Panc1 (cell line): ENCODE measurements around the gene HEPACAM2. TPM values are rescaled to one million over a fixed set of nuclear protein-coding genes. Genes with fewer than 3 reads are reported as not detected.

ENCODE experiments used
- ATAC-seq: fragments of 200-7000 bp; cut with Tn5 transposase; 2 replicates; pipeline ENCODE4 v1.9.1; 2020; ENCODE audit warnings: mild to moderate bottlenecking, moderate library complexity
- BruUV-seq: library from RNA; stranded (reverse); fragments of 400-500 nt; replicated peaks from 2 replicates; lab custom pipeline; 2021; lab: Mats Ljungman, UMichigan
- CTCF ChIA-PET: fragments of 300-600 bp; sonication (Branson Sonifier 250); formaldehyde crosslinking; loops from one replicate; lab custom pipeline; 2022; ENCODE audit warnings: antibody characterized with exemption; lab: Charles Lee
- POLR2A ChIA-PET: fragments of 300-600 bp; sonication (Branson Sonifier 250); formaldehyde crosslinking; loops from one replicate; lab custom pipeline; 2022; ENCODE audit warnings: antibody characterized with exemption; lab: Charles Lee
- DNase-seq: peaks from one replicate; pipeline ENCODE4 v3.0.0-alpha.2; 2010; ENCODE audit warnings: low read depth, low spot score
- H3K27ac ChIP-seq: 2 replicates; pipeline ENCODE4 v1.5.1; 2011; ENCODE audit warnings: mild to moderate bottlenecking, low read length, inconsistent platforms
- H3K27me3 ChIP-seq: fragments of 200-500 bp; sonication (Bioruptor generic); 2 replicates; pipeline ENCODE4 v1.6.0; 2014; ENCODE audit warnings: low read length, inconsistent platforms; ENCODE audit not compliant: control insufficient read depth, insufficient read depth
- H3K36me3 ChIP-seq: fragments of 200-500 bp; sonication (Bioruptor generic); 2 replicates; pipeline ENCODE4 v1.5.1; 2014; ENCODE audit warnings: inconsistent platforms, mild to moderate bottlenecking, low read length, moderate library complexity; ENCODE audit not compliant: control insufficient read depth, insufficient read depth
- H3K4me1 ChIP-seq: 2 replicates; pipeline ENCODE4 v1.5.1; 2011; ENCODE audit warnings: inconsistent platforms, mild to moderate bottlenecking, low read length, moderate library complexity; ENCODE audit not compliant: control insufficient read depth, insufficient read depth
- H3K4me3 ChIP-seq, 2 experiments: 2 replicates each; pipeline ENCODE4 v1.5.1; 2011 to 2012; ENCODE audit warnings: low read depth in 2 of 2, low read length in 2 of 2, mild to moderate bottlenecking in 2 of 2, inconsistent platforms in 1 of 2, moderate library complexity in 1 of 2
- H3K9me3 ChIP-seq: fragments of 200-500 bp; sonication (Bioruptor generic); 2 replicates; pipeline ENCODE4 v1.5.1; 2014; ENCODE audit warnings: low read depth, mild to moderate bottlenecking, inconsistent platforms, low read length, moderate library complexity; ENCODE audit not compliant: control insufficient read depth, insufficient read depth
- CTCF ChIP-seq: fragments of 450-650 bp; IDR thresholded peaks from 2 replicates; pipeline ENCODE4 v1.5.1; 2017; ENCODE audit warnings: mild to moderate bottlenecking
- POLR2AphosphoS5 ChIP-seq: IDR thresholded peaks from 2 replicates; pipeline ENCODE4 v1.6.1; 2012; ENCODE audit warnings: mild to moderate bottlenecking, low read depth, low read length, moderate library complexity
- REST ChIP-seq, 2 experiments: IDR thresholded peaks; 2 replicates each; pipeline ENCODE4 v1.6.1; 2011 to 2012; ENCODE audit warnings: low read depth in 2 of 2, control low read depth in 1 of 2, low read length in 1 of 2, mild to moderate bottlenecking in 1 of 2, moderate library complexity in 1 of 2; ENCODE audit not compliant: insufficient read depth in 1 of 2
- SIN3A ChIP-seq: IDR thresholded peaks from 2 replicates; pipeline ENCODE4 v1.6.1; 2012; ENCODE audit warnings: low read depth, mild to moderate bottlenecking, low read length, moderate library complexity, borderline replicate concordance; ENCODE audit not compliant: insufficient read depth
- TCF7L2 ChIP-seq: IDR thresholded peaks from 2 replicates; pipeline ENCODE4 v1.6.1; 2011; ENCODE audit warnings: mild to moderate bottlenecking, low read depth, low read length, inconsistent platforms
- in situ Hi-C: cut with HindIII; loops from 2 replicates; pipeline ENCODE4 v1.10.0; 2016; ENCODE audit warnings: low sequenced_read_pairs, low pct_unique_long_range_greater_than_20kb
- intact Hi-C: fragments of 100-400 bp; cut with micrococcal nuclease; formaldehyde crosslinking; loops from one replicate; pipeline ENCODE4 v1.10.0; 2022; ENCODE audit not compliant: unreplicated experiment
- total RNA-seq: library from RNA; stranded (reverse); gene quantifications from one replicate; pipeline ENCODE4 v1.2.1, GENCODE V29; 2021; ENCODE audit not compliant: unreplicated experiment

Gene HEPACAM2
- total RNA-seq, 1 experiment from 2014 or later, result not detected

DNA sequence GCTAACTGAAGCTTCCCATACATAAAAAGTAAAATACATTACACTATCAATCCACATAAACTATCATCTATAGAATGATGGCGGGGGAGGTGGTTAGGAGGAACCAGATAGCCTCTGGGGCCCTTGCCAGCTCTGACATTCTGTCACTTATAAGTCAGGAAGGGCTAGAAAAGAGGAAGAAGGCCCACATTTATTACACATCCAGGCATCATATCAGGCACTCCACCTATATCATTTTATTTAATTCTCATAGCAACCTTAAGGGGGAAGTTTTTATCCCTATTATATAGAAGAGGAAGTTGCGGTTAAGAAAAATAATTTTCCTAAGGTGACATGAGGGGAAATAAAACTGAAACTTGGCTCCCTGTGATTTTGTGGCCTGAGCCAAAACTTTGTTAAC lies 29.9 kb downstream of the HEPACAM2 start:
- TF ChIP-seq POLR2AphosphoS5 (no peak), TCF7L2 (no peak), REST (IDR thresholded peaks at IDR 0.05; ENCODE audit: insufficient read depth in 1 of 2, low read depth in 2 of 2, low read length in 1 of 2) (no peak), CTCF (no peak), SIN3A (no peak)
- no peaks in the 10 kb centered on the region for H3K4me1 ChIP-seq
- in situ Hi-C loops (no loop called here), intact Hi-C loops (no loop called here)
- H3K27me3 ChIP-seq, result peaks cover 4% of the 10 kb centered on the region; the same call in 1 of the 2 replicates
- ATAC-seq, result no peak
- H3K27ac ChIP-seq, result no peak overlapping the region
- H3K36me3 ChIP-seq, result no peaks in the 10 kb centered on the region; the same call in 1 of the 2 replicates
- CTCF ChIA-PET, result no interaction called here
- POLR2A ChIA-PET, result no interaction called here
- H3K9me3 ChIP-seq, result no peaks in the 10 kb centered on the region
- BruUV-seq, result no TSS peak
- DNase-seq, result no peak
- no peak overlapping the region for H3K4me3 ChIP-seq

- ATAC-seq, result no peak
Measured at GRCh38 chr7:93194386-93194785, 31.9 kb downstream of the HEPACAM2 start.

More at GRCh38 chr7:93194386-93194785, 31.9 kb downstream of the HEPACAM2 start:
- no peak for DNase-seq
- no peaks in the 10 kb centered on the region for H3K9me3 ChIP-seq
- H3K36me3 ChIP-seq, result no peaks in the 10 kb centered on the region; the same call in 1 of the 2 replicates
- intact Hi-C loops, result no loop called here
- no peak overlapping the region for H3K4me3 ChIP-seq
- no TSS peak for BruUV-seq
- H3K27ac ChIP-seq, result no peak overlapping the region
- no peaks in the 10 kb centered on the region for H3K4me1 ChIP-seq
- H3K27me3 ChIP-seq, result peaks cover 12% of the 10 kb centered on the region
- TF ChIP-seq REST (IDR thresholded peaks at IDR 0.05; ENCODE audit: insufficient read depth in 1 of 2, low read depth in 2 of 2, low read length in 1 of 2) (no peak), SIN3A (no peak), POLR2AphosphoS5 (no peak), TCF7L2 (no peak), CTCF (no peak)
- ChIA-PET CTCF (no interaction called here), POLR2A (no interaction called here)
- in situ Hi-C loops, result no loop called here
